NCI-H82 treated with DMSO at 0.1 percent for 48 hours (cell line): ENCODE data around the gene GPR84.

Source experiments
- DNase-seq: peaks from one replicate; lab custom pipeline; 2025; ENCODE audit not compliant: unreplicated experiment; lab: John Stamatoyannopoulos, UW

The GPR84 gene

DNA sequence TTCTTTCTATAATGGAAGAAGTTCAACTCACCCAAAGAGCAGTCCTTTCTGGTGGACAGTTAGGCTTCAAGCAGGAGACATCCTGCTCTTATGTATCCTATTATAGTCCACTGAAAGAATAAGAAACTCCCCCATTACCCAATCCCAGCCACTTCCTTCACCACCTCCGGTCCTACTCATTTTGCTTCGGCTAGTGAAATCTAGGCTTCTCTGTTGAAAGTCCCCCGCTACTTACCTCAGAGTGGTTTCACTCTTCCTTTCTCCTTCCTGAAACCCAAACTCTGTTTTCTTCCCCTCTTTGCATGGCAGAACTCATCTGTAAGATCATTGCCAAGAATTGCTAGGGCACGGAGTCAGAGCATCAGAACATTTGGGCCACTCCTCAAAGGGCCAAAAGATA is at the start of gene GPR84:
TSS of gene GPR84 (minus strand) at position 74 of the 400 bp plus-strand sequence. CDS start 635 bp downstream, outside the sequence.
- no peak for DNase-seq

GRCh38 chr12:54413284-54414190 is 49.3 kb upstream of the GPR84 start:
- no peak for DNase-seq

GRCh38 chr12:54412786-54413185 is 48.5 kb upstream of the GPR84 start:
- DNase-seq, result no peak

GRCh38 chr12:54412348-54412747 is 48.1 kb upstream of the GPR84 start:
- no peak for DNase-seq

- no peak for DNase-seq
Measured at GRCh38 chr12:54411391-54412241, 47.3 kb upstream of the GPR84 start.

DNA sequence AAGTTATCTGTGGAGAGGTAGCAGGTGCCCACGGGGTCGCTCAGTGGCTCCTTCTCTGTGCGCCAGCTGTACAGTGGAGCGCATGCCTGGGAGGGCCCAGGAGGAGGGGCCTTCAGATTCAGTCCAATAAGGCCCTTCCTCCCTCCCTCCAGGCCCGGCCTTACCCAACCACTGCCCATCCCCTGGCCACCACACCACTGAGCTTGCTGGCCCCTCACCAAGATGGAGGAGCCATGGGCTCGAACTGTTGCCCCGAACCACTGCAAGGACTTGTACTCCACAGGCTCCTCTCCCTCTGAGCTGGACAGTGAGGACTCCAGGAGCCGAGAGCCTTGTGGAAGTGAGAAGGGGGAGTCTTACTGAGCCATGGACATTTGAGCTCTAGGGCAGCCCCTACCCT is 45.0 kb upstream of the GPR84 start:
- DNase-seq, result no peak

- DNase-seq, result no peak
Measured at GRCh38 chr12:54407183-54407905, 43.1 kb upstream of the GPR84 start.

GRCh38 chr12:54405573-54405972 is 41.3 kb upstream of the GPR84 start:
- no peak for DNase-seq

DNA sequence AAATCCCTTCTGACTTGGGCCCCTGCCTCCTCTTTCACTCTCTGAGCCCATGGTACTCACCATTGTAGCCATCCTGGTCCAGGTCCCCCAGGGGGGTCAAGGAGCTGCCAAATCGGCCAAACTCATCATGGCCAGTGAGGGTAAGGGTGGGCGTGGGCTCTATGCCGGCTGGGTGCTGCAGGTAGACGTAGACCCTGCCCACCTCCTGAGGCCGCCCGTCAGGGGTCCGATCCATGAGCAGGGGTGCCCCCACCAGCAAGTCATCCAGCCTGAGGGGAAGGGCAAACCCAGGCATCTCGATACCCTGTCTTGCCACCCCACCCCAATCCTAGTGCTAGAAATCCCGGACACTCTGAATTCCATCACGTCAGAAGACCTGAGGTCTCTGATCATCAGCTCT is 40.8 kb upstream of the GPR84 start:
- no peak for DNase-seq

GRCh38 chr12:54404061-54405004 is 40.0 kb upstream of the GPR84 start:
- peak; percentile 52 for DNase-seq

DNA sequence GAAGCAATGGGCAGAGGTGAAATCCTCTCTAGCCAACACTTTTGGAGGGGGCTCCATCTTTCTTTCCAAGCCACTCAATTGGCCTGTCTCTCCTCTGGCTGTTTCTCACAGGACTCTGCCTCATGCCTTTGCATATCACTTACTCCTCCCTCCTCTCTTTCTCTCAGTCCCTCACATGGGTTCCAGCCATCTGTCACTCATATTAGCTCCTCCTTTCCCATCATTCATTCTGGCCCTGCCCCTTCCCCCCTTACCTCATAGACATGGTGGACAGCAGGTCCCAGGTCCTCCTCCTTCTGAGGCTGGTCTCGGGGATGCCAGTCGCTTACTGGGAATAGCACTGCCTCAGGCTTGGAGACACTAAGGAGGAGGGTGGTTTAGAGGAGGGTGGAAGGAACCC is 36.8 kb upstream of the GPR84 start:
- no peak for DNase-seq

GRCh38 chr12:54398995-54399793 is 34.9 kb upstream of the GPR84 start:
- DNase-seq, result peak; percentile 49

GRCh38 chr12:54398218-54398617 is 33.9 kb upstream of the GPR84 start:
- DNase-seq, result no peak

DNA sequence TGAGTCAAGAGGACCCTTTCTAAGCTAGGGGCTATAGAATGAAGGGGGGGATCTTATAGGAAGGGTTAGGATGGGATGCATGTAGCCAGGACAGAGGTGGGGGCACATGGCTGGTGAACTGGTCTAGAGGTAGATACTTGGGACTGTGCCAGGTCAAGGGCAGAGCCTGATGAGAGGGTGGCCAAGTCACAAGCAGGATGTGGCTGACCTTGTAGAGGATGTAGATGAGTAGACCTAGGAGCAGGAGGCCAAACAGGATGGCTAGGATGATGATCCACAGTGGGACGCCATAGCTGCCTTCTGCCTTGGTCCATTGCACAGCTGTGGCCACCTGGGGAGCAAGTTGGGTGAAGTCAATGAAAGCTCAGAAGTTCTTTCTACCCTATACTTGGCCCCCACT is 32.9 kb upstream of the GPR84 start:
- DNase-seq, result no peak

DNA sequence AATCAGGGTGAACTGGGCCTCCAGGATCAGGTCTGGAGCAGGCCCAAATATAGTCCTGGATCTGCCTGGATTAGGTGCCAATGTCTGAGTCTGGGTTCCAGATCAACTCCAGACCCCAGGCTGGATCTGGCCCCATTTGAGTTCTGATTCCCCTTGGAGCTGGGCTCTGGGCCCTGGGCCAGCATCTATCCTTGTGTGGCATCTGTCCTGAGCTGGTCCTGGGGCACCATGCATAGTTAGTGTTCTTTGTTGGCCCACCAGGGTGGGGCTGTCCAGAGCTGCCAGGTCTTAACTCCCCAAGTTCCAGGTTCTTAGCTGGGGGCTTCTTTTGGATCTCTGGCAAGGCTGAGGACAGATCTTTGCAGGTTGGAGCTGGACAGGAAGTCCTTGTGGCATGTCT is 31.3 kb upstream of the GPR84 start:
- DNase-seq, result no peak

GRCh38 chr12:54394986-54395385 is 30.7 kb upstream of the GPR84 start:
- DNase-seq, result no peak

- DNase-seq, result peak; percentile 52
Measured at GRCh38 chr12:54394281-54394719, 30.0 kb upstream of the GPR84 start.

- no peak for DNase-seq
Measured at GRCh38 chr12:54393743-54394142, 29.5 kb upstream of the GPR84 start.

DNA sequence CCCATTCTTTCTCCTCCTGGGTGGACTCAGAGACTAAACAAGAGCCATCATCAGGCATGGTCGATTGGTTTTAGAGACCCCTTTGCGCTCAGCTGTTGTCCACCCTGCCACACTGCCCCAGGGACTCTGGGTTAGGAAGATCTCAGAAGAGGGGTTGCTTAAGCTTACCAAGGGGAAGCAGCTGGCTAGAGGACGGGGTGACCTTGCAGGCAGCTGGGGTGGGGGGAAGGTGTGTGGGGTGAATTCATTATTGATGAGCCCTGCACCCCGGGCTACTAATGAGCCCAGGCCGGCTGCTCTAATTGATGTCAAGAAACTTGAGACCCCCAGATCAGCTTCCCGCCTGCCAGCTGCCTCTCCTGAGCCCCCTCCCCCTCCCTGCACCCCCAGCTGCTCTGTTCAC is 28.9 kb upstream of the GPR84 start:
- no peak for DNase-seq
